NOMO-1 (cell line): ENCODE measurements around the gene PCCB.
A peak's percentile ranks its signal among the peaks of the same experiment; 100 is the strongest.
"Not testable (repeated sequence)": the region's sequence is repeated elsewhere in the genome, so short reads cannot be mapped to it uniquely, and the experiment has no call there.

ENCODE experiments used
- DNase-seq, 2 experiments: peaks; one replicate each; lab custom pipeline; 2025; ENCODE audit not compliant: unreplicated experiment in 2 of 2; lab: John Stamatoyannopoulos, UW

The PCCB gene

GRCh38 chr3:136311261-136311660 lies 61.1 kb downstream of the PCCB start:
- no peak for DNase-seq

GRCh38 chr3:136311968-136312367 lies 61.8 kb downstream of the PCCB start:
- peak; percentile 14 to 66 for DNase-seq

- DNase-seq = no peak
Measured at GRCh38 chr3:136326316-136326715, 76.2 kb downstream of the PCCB start.

- no peak for DNase-seq
Measured at GRCh38 chr3:136327671-136328070, 77.5 kb downstream of the PCCB start.

GRCh38 chr3:136329593-136329992 lies 79.5 kb downstream of the PCCB start:
- no peak for DNase-seq

- DNase-seq = no peak
Measured at GRCh38 chr3:136330900-136331299, 80.8 kb downstream of the PCCB start.

- no peak for DNase-seq
Measured at GRCh38 chr3:136332302-136332701, 82.2 kb downstream of the PCCB start.

- DNase-seq = no peak
Measured at GRCh38 chr3:136332776-136333175, 82.6 kb downstream of the PCCB start.

GRCh38 chr3:136334209-136334608 lies 84.1 kb downstream of the PCCB start:
- no peak for DNase-seq

- DNase-seq = not testable (repeated sequence)
Measured at GRCh38 chr3:136334726-136335125, 84.6 kb downstream of the PCCB start.

- no peak for DNase-seq
Measured at GRCh38 chr3:136336329-136337100, 86.4 kb downstream of the PCCB start.

GRCh38 chr3:136343446-136343845 lies 93.3 kb downstream of the PCCB start:
- DNase-seq = no peak

- no peak for DNase-seq
Measured at GRCh38 chr3:136343873-136344555, 93.9 kb downstream of the PCCB start.

- DNase-seq = no peak
Measured at GRCh38 chr3:136346486-136346885, 96.3 kb downstream of the PCCB start.

GRCh38 chr3:136350132-136350531 lies 100.0 kb downstream of the PCCB start:
- no peak for DNase-seq

- no peak for DNase-seq
Measured at GRCh38 chr3:136350557-136350956, 100.4 kb downstream of the PCCB start.

- DNase-seq = no peak
Measured at GRCh38 chr3:136351351-136351750, 101.2 kb downstream of the PCCB start.

GRCh38 chr3:136351905-136352304 lies 101.8 kb downstream of the PCCB start:
- no peak for DNase-seq

- DNase-seq = no peak
Measured at GRCh38 chr3:136353461-136353860, 103.3 kb downstream of the PCCB start.

GRCh38 chr3:136366289-136366688 lies 116.1 kb downstream of the PCCB start:
- DNase-seq = no peak

GRCh38 chr3:136375800-136376199 lies 125.7 kb downstream of the PCCB start:
- DNase-seq = not testable (repeated sequence)

GRCh38 chr3:136377508-136377907 lies 127.4 kb downstream of the PCCB start:
- no peak for DNase-seq
